Medulla oblongata (tissue), 1 donor: ENCODE measurements around the gene NCOA7.

Source experiments
- DNase-seq: peaks from one replicate; pipeline ENCODE4 v3.0.0-alpha.2; 2015; ENCODE audit errors: extremely low spot score

The NCOA7 gene

GRCh38 chr6:125790358-125791150 is at the start of gene NCOA7:
Gene NCOA7, plus strand, starts transcription at chr6:125790960. Its CDS starts 24,395 bp downstream, at chr6:125815355.
- DNase-seq, result peak; percentile 88

- no peak for DNase-seq
These were observed 49.4 kb upstream of the NCOA7 start for GRCh38 chr6:125741336-125741735.

GRCh38 chr6:125742024-125742423 is 48.7 kb upstream of the NCOA7 start:
- peak; percentile 45 for DNase-seq

GRCh38 chr6:125742464-125743120 is 48.2 kb upstream of the NCOA7 start:
- DNase-seq, result no peak

GRCh38 chr6:125743604-125744003 is 47.2 kb upstream of the NCOA7 start:
- peak; percentile 50 for DNase-seq

GRCh38 chr6:125745281-125746018 is 45.3 kb upstream of the NCOA7 start:
- peak; percentile 69 for DNase-seq

GRCh38 chr6:125746019-125746414 is 44.7 kb upstream of the NCOA7 start:
- DNase-seq, result peak; percentile 22

- DNase-seq, result peak; percentile 94
These were observed 43.8 kb upstream of the NCOA7 start for GRCh38 chr6:125746731-125747588.

- DNase-seq, result peak; percentile 68
These were observed 43.0 kb upstream of the NCOA7 start for GRCh38 chr6:125747589-125748405.

- peak; percentile 54 for DNase-seq
These were observed 42.2 kb upstream of the NCOA7 start for GRCh38 chr6:125748406-125749172.

GRCh38 chr6:125749173-125749864 is 41.4 kb upstream of the NCOA7 start, which contains the start of gene HEY2:
Gene HEY2, plus strand, starts transcription at chr6:125749632. Its CDS starts 145 bp downstream, at chr6:125749777.
- DNase-seq, result peak; percentile 97

GRCh38 chr6:125749865-125750691 is 40.7 kb upstream of the NCOA7 start:
- DNase-seq, result peak; percentile 42

- no peak for DNase-seq
These were observed 39.9 kb upstream of the NCOA7 start for GRCh38 chr6:125750692-125751333.

- no peak for DNase-seq
These were observed 39.3 kb upstream of the NCOA7 start for GRCh38 chr6:125751334-125751916.

- peak; percentile 31 for DNase-seq
These were observed 38.0 kb upstream of the NCOA7 start for GRCh38 chr6:125752773-125753172.

GRCh38 chr6:125753218-125753936 is 37.4 kb upstream of the NCOA7 start:
- peak; percentile 59 for DNase-seq

GRCh38 chr6:125753937-125754259 is 36.9 kb upstream of the NCOA7 start:
- DNase-seq, result no peak
